Measurements from ENCODE around the gene DNAAF1.

The DNAAF1 gene

DNA sequence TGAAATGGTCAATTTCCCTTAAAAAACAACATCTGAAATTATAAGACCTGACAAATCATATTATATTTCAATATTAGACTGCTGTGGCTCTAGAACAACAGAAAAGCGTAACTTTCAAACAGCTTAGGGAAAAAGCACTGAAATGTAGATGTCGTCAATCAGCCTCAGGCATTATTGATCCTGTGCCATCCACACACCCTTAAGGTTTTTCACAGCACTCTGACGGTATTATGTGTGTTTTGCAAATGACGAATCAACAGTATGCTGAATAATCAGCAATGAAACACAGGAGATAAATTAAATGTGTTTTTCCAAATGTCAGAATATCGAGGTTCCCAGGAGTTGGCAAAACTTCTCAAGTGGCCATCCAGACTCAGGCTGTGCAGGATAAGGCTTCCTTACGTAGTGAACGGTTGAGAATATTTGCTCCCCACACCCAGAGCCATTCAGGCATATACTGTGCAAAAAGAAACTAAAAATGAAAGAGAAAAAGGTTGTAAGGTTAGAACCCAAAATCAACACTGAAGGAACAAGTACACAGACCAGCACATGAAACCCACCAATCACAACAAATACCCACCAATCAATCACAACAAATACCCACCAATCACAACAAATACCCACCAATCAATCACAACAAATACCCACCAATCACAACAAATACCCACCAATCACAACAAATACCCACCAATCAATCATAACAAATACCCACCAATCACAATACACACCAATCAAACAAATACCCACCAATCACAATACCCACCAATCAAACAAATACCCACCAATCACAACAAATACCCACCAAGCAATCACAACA, 20.6 kb upstream of the DNAAF1 start:
- no peak for DNase-seq (ENCODE audit: low spot score)

- DNase-seq (ENCODE audit: low spot score), result no peak
Observed at GRCh38 chr16:84131117-84131516, 14.0 kb upstream of the DNAAF1 start.

GRCh38 chr16:84132527-84133285, 12.4 kb upstream of the DNAAF1 start:
- DNase-seq (ENCODE audit: low spot score), result no peak

- DNase-seq (ENCODE audit: low spot score), result no peak
Observed at GRCh38 chr16:84136331-84137125, 8.6 kb upstream of the DNAAF1 start.

- no peak for DNase-seq (ENCODE audit: low spot score)
Observed at GRCh38 chr16:84137287-84137686, 7.8 kb upstream of the DNAAF1 start.

- DNase-seq (ENCODE audit: low spot score), result no peak
Observed at GRCh38 chr16:84137769-84138357, 7.2 kb upstream of the DNAAF1 start.

DNA sequence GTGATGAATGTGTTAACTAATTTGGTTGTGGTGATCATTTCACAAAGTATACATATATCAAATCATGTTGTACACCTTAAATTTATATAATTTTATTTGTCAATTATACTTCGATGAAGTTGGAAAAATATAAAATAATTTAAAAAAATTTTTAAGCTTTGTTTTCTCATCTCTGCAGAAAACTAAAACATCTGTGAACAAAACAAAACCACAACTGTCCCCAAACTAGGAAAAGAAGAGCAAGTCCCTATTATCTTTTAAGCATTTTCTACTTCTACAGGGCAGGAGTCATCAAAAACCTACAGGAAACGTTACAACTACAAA, 6.6 kb upstream of the DNAAF1 start:
- DNase-seq (ENCODE audit: low spot score), result no peak

DNA sequence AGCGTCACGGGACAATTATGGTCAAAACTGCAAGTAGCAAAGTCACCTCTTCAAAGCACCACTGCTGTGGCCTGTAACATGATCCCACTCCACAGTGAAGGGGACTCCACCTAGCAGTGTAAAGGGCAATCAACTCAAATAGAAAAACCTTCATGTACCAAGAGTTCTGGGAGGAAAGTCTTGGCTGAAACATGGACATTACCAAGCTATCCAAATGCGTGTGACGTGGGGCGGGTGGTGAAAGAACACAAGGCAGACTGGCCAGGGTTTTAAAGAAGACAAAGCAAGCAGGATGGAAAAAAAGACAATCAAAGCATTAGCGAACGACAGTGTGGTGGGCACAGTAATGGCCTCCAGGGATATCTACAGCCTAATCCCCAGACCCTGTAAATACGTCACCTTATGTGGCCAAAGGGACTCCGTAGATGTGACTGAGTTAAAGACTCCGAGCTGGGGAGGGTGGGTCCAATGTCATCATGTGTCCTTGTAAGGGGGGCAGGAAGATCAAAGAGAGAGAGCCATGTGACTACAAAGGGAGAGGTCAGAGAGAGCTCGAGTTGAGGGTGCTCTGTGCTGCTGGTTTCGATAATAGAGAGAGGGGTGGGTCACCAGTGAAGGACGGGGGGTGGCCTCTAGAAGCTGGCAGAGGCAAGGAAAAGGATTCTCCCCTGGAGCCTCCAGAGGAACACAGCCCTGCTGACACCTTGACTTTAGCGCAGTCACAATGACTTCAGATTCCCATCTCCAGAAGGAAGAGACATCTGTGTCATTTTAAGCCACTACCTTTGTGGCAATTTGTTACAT, 6.1 kb upstream of the DNAAF1 start:
- DNase-seq (ENCODE audit: low spot score), result peak; percentile 96

GRCh38 chr16:84139628-84140258, 5.4 kb upstream of the DNAAF1 start:
- peak; percentile 17 for DNase-seq (ENCODE audit: low spot score)

DNA sequence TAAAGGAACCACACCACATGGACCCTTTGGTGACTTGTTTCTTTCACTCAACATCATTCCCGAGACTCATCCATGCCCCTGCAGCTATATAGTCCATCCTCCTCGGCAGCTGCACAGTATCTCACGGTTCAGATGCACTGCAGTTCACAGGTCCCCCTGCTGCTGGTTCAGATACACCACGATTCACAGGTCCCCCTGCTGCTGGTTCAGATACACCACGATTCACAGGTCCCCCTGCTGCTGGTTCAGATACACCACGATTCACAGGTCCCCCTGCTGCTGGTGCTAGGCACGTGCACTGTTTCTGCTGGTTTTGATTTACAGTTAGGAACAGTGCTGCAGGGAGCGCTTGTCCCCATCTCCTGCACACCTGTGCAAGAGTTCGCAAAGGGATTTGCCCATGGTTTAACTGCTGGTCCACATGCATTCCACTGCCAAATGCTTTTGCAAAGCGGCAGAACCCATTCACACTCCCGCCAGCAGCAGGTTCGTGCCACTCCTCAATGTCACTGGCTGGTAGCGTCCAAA, 3.9 kb upstream of the DNAAF1 start:
- peak; percentile 55 for DNase-seq (ENCODE audit: low spot score)

DNA sequence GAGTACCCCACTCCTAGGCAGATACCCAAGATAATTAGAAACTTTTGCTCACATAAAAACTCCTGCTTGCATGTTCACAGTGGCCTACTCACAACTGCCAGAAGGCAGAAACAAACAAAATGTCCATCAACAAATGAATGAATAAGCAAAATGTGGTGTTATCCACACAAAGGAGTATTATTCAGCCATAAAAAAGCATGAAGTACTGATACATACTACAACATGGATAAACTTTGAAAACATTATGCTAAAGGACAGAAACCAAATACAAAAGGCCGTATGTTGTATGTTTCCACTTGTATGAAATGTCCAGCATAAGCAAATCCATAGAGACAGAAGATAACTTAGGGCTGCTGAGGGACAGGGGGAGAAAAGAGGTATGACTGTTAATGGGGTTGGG, 2.0 kb upstream of the DNAAF1 start:
- DNase-seq (ENCODE audit: low spot score), result no peak

GRCh38 chr16:84143784-84144199, 1.3 kb upstream of the DNAAF1 start:
- DNase-seq (ENCODE audit: low spot score), result no peak

DNA sequence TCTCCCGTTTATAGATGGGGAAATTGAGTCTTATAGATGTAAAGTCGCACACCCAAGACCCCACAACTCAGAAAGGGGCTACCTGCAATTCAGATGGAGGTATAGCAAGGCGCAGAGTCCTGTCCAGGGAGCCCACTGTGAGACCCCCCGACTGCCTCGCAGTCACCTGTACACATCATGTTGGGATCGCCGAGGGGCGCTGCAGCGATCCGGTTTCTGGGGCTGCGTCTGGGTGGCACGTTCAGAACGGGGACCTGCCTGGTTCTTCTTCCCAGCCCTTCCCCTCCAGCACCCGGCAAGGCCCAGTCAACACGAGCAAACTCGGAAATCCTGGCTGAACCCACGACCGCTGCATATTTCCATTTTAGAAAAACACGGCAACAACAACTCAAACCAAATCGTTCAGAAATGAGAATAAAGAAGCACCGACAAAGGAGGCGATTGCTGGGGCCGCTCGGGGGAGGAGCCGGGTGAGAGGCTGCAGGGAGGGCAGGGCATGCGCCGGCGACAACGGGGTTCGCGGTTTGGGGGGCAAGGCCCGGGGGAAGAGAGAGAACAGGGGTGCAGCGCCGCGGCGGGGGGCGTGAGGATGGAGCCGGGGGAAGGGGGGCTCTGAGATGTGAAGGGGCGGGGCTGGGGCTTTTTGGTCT, 774 bp upstream of the DNAAF1 start:
- peak; percentile 42 for DNase-seq (ENCODE audit: low spot score)

DNA sequence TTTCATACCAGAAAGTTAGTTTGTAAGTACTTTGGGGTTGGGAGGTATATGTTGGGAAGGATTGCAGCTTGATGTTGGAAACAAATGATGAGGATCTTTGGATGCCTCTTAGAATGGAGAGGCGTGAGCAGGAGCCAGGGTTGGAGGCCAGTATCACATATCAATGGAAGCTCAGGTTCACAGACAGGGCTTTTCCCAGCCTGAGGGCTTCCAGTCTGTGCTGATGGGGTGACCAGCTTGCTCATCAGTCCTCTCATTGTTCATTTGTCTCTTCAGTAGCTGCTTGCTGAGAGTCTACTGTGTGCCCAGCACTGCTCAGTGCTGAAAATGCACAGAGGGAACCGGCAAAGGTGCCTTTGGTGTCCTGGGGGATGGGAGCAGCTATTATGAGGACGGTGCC, 5.8 kb downstream of the DNAAF1 start:
- DNase-seq (ENCODE audit: low spot score), result no peak

- DNase-seq (ENCODE audit: low spot score), result no peak
Observed at GRCh38 chr16:84153660-84154214, 8.6 kb downstream of the DNAAF1 start.

DNA sequence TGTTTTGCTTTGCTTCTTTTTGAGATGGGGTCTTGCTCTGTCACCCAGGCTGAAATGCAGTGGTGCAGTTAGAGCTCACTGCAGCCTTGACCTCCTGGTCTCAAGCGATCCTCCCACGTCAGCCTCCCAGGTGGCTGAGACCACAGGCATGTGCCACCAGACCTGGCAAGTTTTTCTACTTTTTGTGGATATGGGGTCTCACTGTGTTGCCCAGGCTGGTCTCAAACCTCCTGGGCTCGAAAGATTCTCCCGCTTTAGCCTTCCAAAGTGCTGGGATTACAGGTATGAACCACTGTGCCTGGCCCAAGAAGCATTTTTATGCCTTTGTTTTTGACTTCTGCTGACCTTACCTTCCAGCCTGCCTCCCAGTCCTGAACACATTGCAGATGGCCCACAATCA, 10.1 kb downstream of the DNAAF1 start:
- no peak for DNase-seq (ENCODE audit: low spot score)

GRCh38 chr16:84155771-84156170, 10.7 kb downstream of the DNAAF1 start:
- DNase-seq (ENCODE audit: low spot score), result no peak

- DNase-seq (ENCODE audit: low spot score), result no peak
Observed at GRCh38 chr16:84156342-84156784, 11.3 kb downstream of the DNAAF1 start.

- DNase-seq (ENCODE audit: low spot score), result no peak
Observed at GRCh38 chr16:84159007-84159406, 13.9 kb downstream of the DNAAF1 start.

DNA sequence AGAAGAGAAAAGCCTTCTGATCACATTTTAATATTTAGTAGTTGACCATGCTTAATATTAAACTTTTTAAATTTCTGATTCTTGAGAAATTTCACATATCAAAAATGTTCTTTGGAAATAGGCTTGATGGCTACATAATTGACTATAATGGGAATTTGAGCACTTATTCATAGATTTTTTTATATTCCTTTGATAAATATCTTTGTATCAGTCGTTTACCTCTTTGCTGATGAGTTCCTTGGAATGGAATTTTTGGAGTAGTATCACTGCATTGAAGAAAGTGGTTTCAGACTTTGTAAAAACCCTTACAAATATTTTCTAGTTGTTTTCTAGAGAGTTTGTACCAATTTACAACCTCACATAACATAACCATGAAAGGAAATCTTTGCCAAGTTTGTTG, 14.7 kb downstream of the DNAAF1 start:
- no peak for DNase-seq (ENCODE audit: low spot score)

Data from SW480 (cell line).